Astrocyte (in vitro differentiated cells and primary cell): Measurements from ENCODE around the gene CCR3.

Experiments
- CTCF ChIP-seq: IDR thresholded peaks from 2 replicates; pipeline ENCODE4 v1.5.1; 2011; ENCODE audit warnings: low read depth, mild to moderate bottlenecking, inconsistent platforms, low read length, moderate library complexity; ENCODE audit not compliant: insufficient read depth
- EZH2 ChIP-seq: IDR thresholded peaks from 2 replicates; pipeline ENCODE4 v1.6.1; 2012; ENCODE audit warnings: mild to moderate bottlenecking, low read length, inconsistent platforms; ENCODE audit not compliant: insufficient read depth

- TF ChIP-seq CTCF (no peak), EZH2 (no peak)
Measured at GRCh38 chr3:46196261-46196957, 45.9 kb upstream of the CCR3 start.
